Measurements from ENCODE around the gene IBA57. TPM values are rescaled to one million over a fixed set of nuclear protein-coding genes. Genes with fewer than 3 reads are reported as not detected.

Gene IBA57
- polyA plus RNA-seq, 1 of the 3 experiments (the other 2 are of a cell fraction), result 1.8 TPM

- TF ChIP-seq REST (IDR thresholded peaks at IDR 0.05; ENCODE audit: low read depth, low read length) (peak; percentile 56; the same call in 1 of the 2 replicates), CHD2 (IDR thresholded peaks at IDR 0.05; ENCODE audit: low read length, partially characterized antibody) (peak; percentile 42), POLR2AphosphoS5 (IDR thresholded peaks at IDR 0.05; ENCODE audit: low read depth, low read length) (peak; percentile 64), FOXJ3 (CRISPR knock-in tag; IDR thresholded peaks at IDR 0.05) (no peak)
- TF ChIP-seq, protein P1, sequence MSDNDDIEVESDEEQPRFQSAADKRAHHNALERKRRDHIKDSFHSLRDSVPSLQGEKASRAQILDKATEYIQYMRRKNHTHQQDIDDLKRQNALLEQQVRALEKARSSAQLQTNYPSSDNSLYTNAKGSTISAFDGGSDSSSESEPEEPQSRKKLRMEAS (IDR thresholded peaks at IDR 0.05; ENCODE audit: low read depth), result peak; percentile 62
Measured at GRCh38 chr1:228139931-228140723, 25.5 kb upstream of the IBA57 start, which contains the start of gene GUK1 (continued).

- H3K9ac ChIP-seq, result peak overlapping the region; percentile 98
- H3K9me2 ChIP-seq, result no peaks in the 10 kb centered on the region
- H3K79me2 ChIP-seq (ENCODE audit: insufficient read depth), result peaks cover 56% of the 10 kb centered on the region
- H2AFZ ChIP-seq (ENCODE audit: low read depth), result no peak overlapping the region
- POLR2A ChIA-PET, result interaction anchor here (0.5 to 1.0 kb wide), 5 partner anchors 11 to 323 kb away, joined by 3 to 6 read pairs (median 4); partner anchors contain the start of genes IBA57 and TRIM11
- peak overlapping the region; percentile 84 to 89 for H3K27ac ChIP-seq (ENCODE audit: low read depth in 2 of 2, low read length in 1 of 2)
- H3K9me3 ChIP-seq, result no peaks in the 10 kb centered on the region
- H3F3A ChIP-seq (replicated peaks; ENCODE audit: insufficient read depth), result no peaks in the 10 kb centered on the region
- H3K27me3 ChIP-seq (ENCODE audit: insufficient read depth), result peaks cover 18% of the 10 kb centered on the region; the same call in 1 of the 2 replicates
- DNase-seq, result no peak
- peaks cover 4 to 8% of the 10 kb centered on the region in 2 experiments for H3K36me3 ChIP-seq (replicated peaks in 1 of 2; ENCODE audit: control insufficient read depth in 1 of 2, insufficient read depth in 2 of 2, low read length in 1 of 2)
- peak overlapping the region; percentile 87 to 99 for H3K4me3 ChIP-seq (ENCODE audit: low read depth in 2 of 2, low read length in 1 of 2)
- H3K4me2 ChIP-seq, result peak overlapping the region; percentile 100
- 0% methylated on average over 5 of the region's 25 CpGs for WGBS (ENCODE audit: low lambda C conversion rate)
- CTCF ChIA-PET, result interaction anchor here (1.9 to 4.5 kb wide), 2 partner anchors 10 to 25 kb away, joined by 10 to 22 read pairs; partner anchors contain the start of gene IBA57
- peaks cover 50% of the 10 kb centered on the region for H4K20me1 ChIP-seq (ENCODE audit: insufficient read depth)
- TF ChIP-seq, protein P2, sequence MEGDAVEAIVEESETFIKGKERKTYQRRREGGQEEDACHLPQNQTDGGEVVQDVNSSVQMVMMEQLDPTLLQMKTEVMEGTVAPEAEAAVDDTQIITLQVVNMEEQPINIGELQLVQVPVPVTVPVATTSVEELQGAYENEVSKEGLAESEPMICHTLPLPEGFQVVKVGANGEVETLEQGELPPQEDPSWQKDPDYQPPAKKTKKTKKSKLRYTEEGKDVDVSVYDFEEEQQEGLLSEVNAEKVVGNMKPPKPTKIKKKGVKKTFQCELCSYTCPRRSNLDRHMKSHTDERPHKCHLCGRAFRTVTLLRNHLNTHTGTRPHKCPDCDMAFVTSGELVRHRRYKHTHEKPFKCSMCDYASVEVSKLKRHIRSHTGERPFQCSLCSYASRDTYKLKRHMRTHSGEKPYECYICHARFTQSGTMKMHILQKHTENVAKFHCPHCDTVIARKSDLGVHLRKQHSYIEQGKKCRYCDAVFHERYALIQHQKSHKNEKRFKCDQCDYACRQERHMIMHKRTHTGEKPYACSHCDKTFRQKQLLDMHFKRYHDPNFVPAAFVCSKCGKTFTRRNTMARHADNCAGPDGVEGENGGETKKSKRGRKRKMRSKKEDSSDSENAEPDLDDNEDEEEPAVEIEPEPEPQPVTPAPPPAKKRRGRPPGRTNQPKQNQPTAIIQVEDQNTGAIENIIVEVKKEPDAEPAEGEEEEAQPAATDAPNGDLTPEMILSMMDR (IDR thresholded peaks at IDR 0.05), result no peak
- TF ChIP-seq NFIC (IDR thresholded peaks at IDR 0.05; ENCODE audit: borderline replicate concordance) (no peak), FOXM1 (IDR thresholded peaks at IDR 0.05; ENCODE audit: low read depth) (no peak)
- H3K4me1 ChIP-seq (ENCODE audit: control insufficient read depth in 1 of 2, insufficient read depth in 2 of 2, low read depth in 1 of 2, low read length in 1 of 2), result peaks cover 23% of the 10 kb centered on the region in 2 experiments; a peak in 2 of 4 replicates
Measured at GRCh38 chr1:228140724-228141225, 24.8 kb upstream of the IBA57 start.
